Activated CD8-positive, alpha-beta T cell treated with anti-CD3 and anti-CD28 coated beads for 36 hours (primary cell): Measurements from ENCODE around the gene ADCYAP1R1. TPM values are rescaled to one million over a fixed set of nuclear protein-coding genes. Genes with fewer than 3 reads are reported as not detected.

Experiments
- ATAC-seq: fragments of 200-7000 bp; cut with Tn5 transposase; one replicate; pipeline ENCODE4 v1.10.0; 2021; ENCODE audit warnings: mild to moderate bottlenecking, moderate library complexity
- CTCF ChIA-PET: fragments of 350-600 bp; sonication (Branson Sonifier 250); formaldehyde crosslinking; loops from one replicate; lab custom pipeline; 2021; ENCODE audit warnings: antibody characterized with exemption; lab: Charles Lee
- POLR2A ChIA-PET: fragments of 350-600 bp; sonication (Branson Sonifier 250); formaldehyde crosslinking; loops from one replicate; lab custom pipeline; 2021; ENCODE audit warnings: antibody characterized with exemption; lab: Charles Lee
- DNase-seq: peaks from one replicate; pipeline ENCODE4 v3.0.0-alpha.2; 2020
- H3K27ac Mint-ChIP-seq: one replicate; pipeline ENCODE4 v1.8.0; 2021; ENCODE audit warnings: mild to moderate bottlenecking, mixed read lengths
- H3K27me3 Mint-ChIP-seq: one replicate; pipeline ENCODE4 v1.8.0; 2021; ENCODE audit warnings: mixed read lengths
- H3K36me3 Mint-ChIP-seq: one replicate; pipeline ENCODE4 v1.8.0; 2021; ENCODE audit warnings: low read depth, mixed read lengths
- H3K4me1 Mint-ChIP-seq: one replicate; pipeline ENCODE4 v1.8.0; 2021; ENCODE audit warnings: low read depth, mixed read lengths
- H3K4me3 Mint-ChIP-seq: one replicate; pipeline ENCODE4 v1.8.0; 2021; ENCODE audit warnings: mild to moderate bottlenecking, moderate library complexity, mixed read lengths
- H3K9me3 Mint-ChIP-seq: one replicate; pipeline ENCODE4 v1.8.0; 2021; ENCODE audit warnings: mixed read lengths
- intact Hi-C: fragments of 100-400 bp; cut with micrococcal nuclease; formaldehyde crosslinking; loops from one replicate; pipeline ENCODE4 v1.10.0; 2022
- total RNA-seq, 2 experiments: library from RNA; stranded (reverse); gene quantifications; one replicate each; pipeline ENCODE4 v1.2.3, GENCODE V29; 2021
- TF ChIP-seq, protein P1 (sequence below): fragments of 200-600 bp; IDR thresholded peaks from one replicate; pipeline ENCODE4 v1.8.0; 2022; ENCODE audit warnings: antibody characterized with exemption, mild to moderate bottlenecking

The ADCYAP1R1 gene
- total RNA-seq, 2 experiments from 2014 or later = not detected

DNA sequence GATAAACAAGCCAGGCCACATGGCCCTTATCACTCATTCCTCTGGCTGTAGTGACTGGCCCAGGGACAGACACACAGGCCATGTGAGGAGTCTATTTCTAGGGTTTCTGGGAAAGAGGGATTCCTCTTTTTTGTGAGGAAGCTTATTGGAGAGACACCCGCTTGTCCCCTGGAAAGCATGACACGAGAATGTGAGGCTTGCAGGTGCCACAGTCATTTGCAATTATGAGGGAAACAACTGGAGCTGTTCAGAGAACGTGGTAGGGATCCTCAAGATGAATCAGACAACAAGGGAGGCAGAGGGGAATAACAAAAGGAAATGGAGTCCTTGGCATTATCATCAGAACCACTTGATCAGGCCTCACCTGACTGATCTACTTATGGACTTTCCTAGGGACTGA is 64.5 kb downstream of the ADCYAP1R1 start:
- Mint-ChIP-seq H3K4me1 (no peaks in the 10 kb centered on the region), H3K4me3 (no peak overlapping the region), H3K27ac (no peak overlapping the region), H3K9me3 (no peaks in the 10 kb centered on the region), H3K36me3 (no peaks in the 10 kb centered on the region), H3K27me3 (peaks cover 3% of the 10 kb centered on the region)
- ATAC-seq = no peak
- no peak for DNase-seq
- TF ChIP-seq, protein P1, sequence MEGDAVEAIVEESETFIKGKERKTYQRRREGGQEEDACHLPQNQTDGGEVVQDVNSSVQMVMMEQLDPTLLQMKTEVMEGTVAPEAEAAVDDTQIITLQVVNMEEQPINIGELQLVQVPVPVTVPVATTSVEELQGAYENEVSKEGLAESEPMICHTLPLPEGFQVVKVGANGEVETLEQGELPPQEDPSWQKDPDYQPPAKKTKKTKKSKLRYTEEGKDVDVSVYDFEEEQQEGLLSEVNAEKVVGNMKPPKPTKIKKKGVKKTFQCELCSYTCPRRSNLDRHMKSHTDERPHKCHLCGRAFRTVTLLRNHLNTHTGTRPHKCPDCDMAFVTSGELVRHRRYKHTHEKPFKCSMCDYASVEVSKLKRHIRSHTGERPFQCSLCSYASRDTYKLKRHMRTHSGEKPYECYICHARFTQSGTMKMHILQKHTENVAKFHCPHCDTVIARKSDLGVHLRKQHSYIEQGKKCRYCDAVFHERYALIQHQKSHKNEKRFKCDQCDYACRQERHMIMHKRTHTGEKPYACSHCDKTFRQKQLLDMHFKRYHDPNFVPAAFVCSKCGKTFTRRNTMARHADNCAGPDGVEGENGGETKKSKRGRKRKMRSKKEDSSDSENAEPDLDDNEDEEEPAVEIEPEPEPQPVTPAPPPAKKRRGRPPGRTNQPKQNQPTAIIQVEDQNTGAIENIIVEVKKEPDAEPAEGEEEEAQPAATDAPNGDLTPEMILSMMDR = no peak
- ChIA-PET POLR2A (no interaction called here), CTCF (interaction anchor here (9.6 kb wide), 1 partner anchor 131 kb away, joined by 275 read pairs; no protein-coding TSS in a partner anchor)
- intact Hi-C loops = no loop called here

DNA sequence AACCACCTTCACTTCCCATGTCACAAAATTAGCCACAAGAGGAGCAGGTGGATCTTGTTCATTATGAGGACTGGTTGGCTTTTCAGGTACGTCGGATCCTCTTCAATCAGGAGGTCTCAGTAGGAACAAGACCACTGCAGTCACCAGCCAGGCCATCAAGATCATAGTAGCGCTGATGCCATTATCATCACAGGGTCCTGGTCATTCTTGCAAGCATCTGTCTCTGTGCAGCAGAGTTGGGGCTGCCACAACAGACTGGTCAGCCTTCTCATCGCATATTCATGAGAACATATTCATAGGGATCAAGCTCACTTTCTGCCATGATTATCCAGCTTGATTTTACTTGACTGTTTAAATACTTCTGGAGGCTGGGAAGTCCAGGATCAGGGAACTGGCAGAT is 67.1 kb downstream of the ADCYAP1R1 start:
- CTCF ChIA-PET = interaction anchor here (8.1 to 9.6 kb wide), 2 partner anchors 16 to 134 kb away, joined by 90 to 275 read pairs; no protein-coding TSS in a partner anchor
- TF ChIP-seq, protein P1 = no peak
- H3K36me3 Mint-ChIP-seq = no peaks in the 10 kb centered on the region
- H3K27ac Mint-ChIP-seq = no peak overlapping the region
- intact Hi-C loops = no loop called here
- ATAC-seq (no peak), DNase-seq (no peak)
- POLR2A ChIA-PET = no interaction called here
- no peaks in the 10 kb centered on the region for H3K9me3 Mint-ChIP-seq
- no peak overlapping the region for H3K4me3 Mint-ChIP-seq
- no peaks in the 10 kb centered on the region for H3K4me1 Mint-ChIP-seq
- H3K27me3 Mint-ChIP-seq = peaks cover 9% of the 10 kb centered on the region

DNA sequence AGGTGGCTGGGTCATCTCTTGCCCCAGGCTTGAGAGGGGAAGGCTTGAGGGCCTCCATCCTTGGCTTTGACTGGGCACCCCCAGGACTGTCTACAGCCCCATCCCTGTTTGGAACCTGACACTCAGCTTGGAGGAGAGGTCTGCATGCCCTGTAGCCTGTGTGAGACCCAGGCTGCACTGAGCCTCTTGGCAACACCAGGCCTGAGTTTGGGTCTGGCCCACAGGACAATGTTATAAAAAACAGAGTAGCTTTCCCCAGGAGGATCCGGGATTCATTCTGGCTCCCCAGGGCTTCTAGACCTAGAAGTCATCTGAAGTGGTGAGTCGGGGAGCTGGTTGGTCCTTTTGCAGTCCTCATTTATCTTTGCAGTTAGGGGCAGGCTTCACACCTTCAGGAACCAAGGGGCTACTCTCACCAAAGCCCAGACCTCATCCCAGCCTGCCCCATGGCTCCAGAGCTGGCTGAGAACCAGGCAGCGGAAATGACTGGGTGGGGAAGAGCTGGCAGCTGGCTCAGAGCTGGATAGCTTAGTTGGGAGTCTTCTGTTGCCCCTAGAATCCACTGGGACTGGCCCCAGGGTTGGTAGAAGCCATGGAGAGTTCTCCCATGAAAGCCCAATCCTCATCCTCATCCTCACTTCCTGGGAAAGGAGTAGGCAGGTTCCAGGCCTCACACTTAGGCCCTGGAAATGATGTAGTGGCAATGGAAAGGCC is 68.8 kb downstream of the ADCYAP1R1 start:
- DNase-seq = no peak
- ATAC-seq = no peak
- TF ChIP-seq, protein P1 = no peak
- Mint-ChIP-seq H3K9me3 (no peaks in the 10 kb centered on the region), H3K27ac (no peak overlapping the region), H3K4me1 (no peaks in the 10 kb centered on the region), H3K4me3 (no peak overlapping the region), H3K27me3 (peaks cover 9% of the 10 kb centered on the region), H3K36me3 (no peaks in the 10 kb centered on the region)
- intact Hi-C loops = loop anchor here (5.0 kb wide), 1 partner anchor 319 kb away; no protein-coding TSS in a partner anchor
- ChIA-PET POLR2A (no interaction called here), CTCF (interaction anchor here (2.6 to 9.6 kb wide), 4 partner anchors 14 to 148 kb away, joined by 13 to 275 read pairs (median 62); no protein-coding TSS in a partner anchor)

DNA sequence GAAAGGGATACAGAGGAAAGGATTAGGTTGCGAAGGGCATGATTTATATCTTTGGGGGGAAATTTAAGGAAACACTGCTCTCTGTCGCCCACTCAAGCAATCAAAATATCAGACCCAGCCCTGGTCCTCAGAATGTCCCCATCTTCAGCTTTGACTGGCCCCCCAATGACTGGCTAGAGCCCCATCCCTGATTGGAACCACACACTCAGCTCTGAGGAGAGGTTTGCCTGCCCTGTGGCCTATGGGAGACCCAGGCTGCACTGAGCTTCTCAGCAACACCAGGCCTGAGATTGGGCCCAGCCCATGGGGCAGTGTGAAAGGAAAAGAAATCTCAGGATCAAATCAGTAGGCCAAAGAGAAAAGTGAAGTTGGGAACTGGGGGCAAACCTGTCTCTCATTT is 69.5 kb downstream of the ADCYAP1R1 start:
- no peak for ATAC-seq
- H3K27ac Mint-ChIP-seq = no peak overlapping the region
- no peak overlapping the region for H3K4me3 Mint-ChIP-seq
- no peaks in the 10 kb centered on the region for H3K36me3 Mint-ChIP-seq
- DNase-seq = no peak
- H3K9me3 Mint-ChIP-seq = no peaks in the 10 kb centered on the region
- TF ChIP-seq, protein P1 = no peak
- ChIA-PET CTCF (interaction anchor here (0.8 to 9.6 kb wide), 19 partner anchors 9 to 322 kb away, joined by 3 to 275 read pairs (median 9); no protein-coding TSS in a partner anchor), POLR2A (no interaction called here)
- no peaks in the 10 kb centered on the region for H3K4me1 Mint-ChIP-seq
- intact Hi-C loops = loop anchor here (5.0 kb wide), 1 partner anchor 319 kb away; no protein-coding TSS in a partner anchor
- peaks cover 9% of the 10 kb centered on the region for H3K27me3 Mint-ChIP-seq

DNA sequence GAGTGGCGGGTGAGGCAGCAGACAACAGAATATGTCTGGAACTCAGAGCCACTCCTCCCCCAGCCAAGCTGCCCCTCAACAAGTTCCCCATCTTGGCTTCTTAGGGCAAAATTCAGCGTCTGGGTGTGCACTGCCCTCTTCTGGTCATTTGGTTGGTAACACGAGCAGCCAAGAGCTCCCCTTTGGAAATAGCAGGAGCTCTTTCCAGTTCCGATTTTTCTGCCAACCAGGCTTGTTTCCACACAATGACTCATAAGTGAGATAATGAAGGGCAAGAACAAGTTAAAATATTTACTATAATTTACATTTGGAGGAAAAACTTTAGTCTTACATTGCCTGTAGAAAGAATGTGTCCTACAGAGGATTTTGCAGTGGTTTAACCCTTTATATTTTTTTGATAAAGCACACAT is 70.5 kb downstream of the ADCYAP1R1 start:
- no peaks in the 10 kb centered on the region for H3K9me3 Mint-ChIP-seq
- intact Hi-C loops = loop anchor here (1.0 to 5.0 kb wide), 2 partner anchors 139 to 320 kb away; no protein-coding TSS in a partner anchor
- H3K4me3 Mint-ChIP-seq = no peak overlapping the region
- TF ChIP-seq, protein P1 = peak; percentile 74
- H3K36me3 Mint-ChIP-seq = no peaks in the 10 kb centered on the region
- no peak overlapping the region for H3K27ac Mint-ChIP-seq
- ChIA-PET CTCF (interaction anchor here (0.6 to 9.6 kb wide), 41 partner anchors 8 to 643 kb away, joined by 3 to 275 read pairs (median 4); partner anchors contain the start of gene GHRHR), POLR2A (interaction anchor here (0.8 kb wide), 2 partner anchors 183 to 321 kb away, joined by 3 to 4 read pairs; no protein-coding TSS in a partner anchor)
- DNase-seq = peak; percentile 64
- peaks cover 9% of the 10 kb centered on the region for H3K27me3 Mint-ChIP-seq
- no peaks in the 10 kb centered on the region for H3K4me1 Mint-ChIP-seq
- peak; percentile 34 for ATAC-seq
